ENCODE measurements around the gene SUSD4.

SUSD4 gene

GRCh38 chr1:223215026-223215425 lies 148.9 kb downstream of the SUSD4 start:
- DNase-seq (ENCODE audit: low read depth in 1 of 2, low spot score in 1 of 2) = no peak

- DNase-seq (ENCODE audit: low read depth in 1 of 2, low spot score in 1 of 2) = no peak
These were observed 149.6 kb downstream of the SUSD4 start for GRCh38 chr1:223214261-223214807.

- DNase-seq (ENCODE audit: low read depth in 1 of 2, low spot score in 1 of 2) = no peak
These were observed 151.5 kb downstream of the SUSD4 start for GRCh38 chr1:223212441-223212840.

- no peak for DNase-seq (ENCODE audit: low read depth in 1 of 2, low spot score in 1 of 2)
These were observed 152.5 kb downstream of the SUSD4 start for GRCh38 chr1:223211323-223211985.

GRCh38 chr1:223210788-223211120 lies 153.2 kb downstream of the SUSD4 start:
- no peak for DNase-seq (ENCODE audit: low read depth in 1 of 2, low spot score in 1 of 2)

- no peak for DNase-seq (ENCODE audit: low read depth in 1 of 2, low spot score in 1 of 2)
These were observed 153.8 kb downstream of the SUSD4 start for GRCh38 chr1:223209992-223210787.

- DNase-seq (ENCODE audit: low read depth in 1 of 2, low spot score in 1 of 2) = no peak
These were observed 154.6 kb downstream of the SUSD4 start for GRCh38 chr1:223209293-223209898.

GRCh38 chr1:223208164-223209076 lies 155.6 kb downstream of the SUSD4 start:
- DNase-seq (ENCODE audit: low read depth in 1 of 2, low spot score in 1 of 2) = no peak

- no peak for DNase-seq (ENCODE audit: low read depth in 1 of 2, low spot score in 1 of 2)
These were observed 156.5 kb downstream of the SUSD4 start for GRCh38 chr1:223207293-223208066.

- no peak for DNase-seq (ENCODE audit: low read depth in 1 of 2, low spot score in 1 of 2)
These were observed 159.6 kb downstream of the SUSD4 start for GRCh38 chr1:223204424-223204823.

GRCh38 chr1:223203694-223204093 lies 160.3 kb downstream of the SUSD4 start:
- no peak for DNase-seq (ENCODE audit: low read depth in 1 of 2, low spot score in 1 of 2)

- DNase-seq (ENCODE audit: low read depth in 1 of 2, low spot score in 1 of 2) = no peak
These were observed 161.0 kb downstream of the SUSD4 start for GRCh38 chr1:223203034-223203408.

GRCh38 chr1:223202376-223203033 lies 161.5 kb downstream of the SUSD4 start:
- no peak for DNase-seq (ENCODE audit: low read depth in 1 of 2, low spot score in 1 of 2)

GRCh38 chr1:223201967-223202366 lies 162.0 kb downstream of the SUSD4 start:
- DNase-seq (ENCODE audit: low read depth in 1 of 2, low spot score in 1 of 2) = no peak

GRCh38 chr1:223200903-223201302 lies 163.1 kb downstream of the SUSD4 start:
- no peak for DNase-seq (ENCODE audit: low read depth in 1 of 2, low spot score in 1 of 2)

- no peak for DNase-seq (ENCODE audit: low read depth in 1 of 2, low spot score in 1 of 2)
These were observed 164.8 kb downstream of the SUSD4 start for GRCh38 chr1:223199094-223199647.

- DNase-seq (ENCODE audit: low read depth in 1 of 2, low spot score in 1 of 2) = no peak
These were observed 165.4 kb downstream of the SUSD4 start for GRCh38 chr1:223198628-223198965.

- no peak for DNase-seq (ENCODE audit: low read depth in 1 of 2, low spot score in 1 of 2)
These were observed 165.9 kb downstream of the SUSD4 start for GRCh38 chr1:223197923-223198627.
